Erythroblast (primary cell): Measurements from ENCODE around the gene MB21D2.

Experiments
- GATA1 ChIP-seq: IDR thresholded peaks from 2 replicates; pipeline ENCODE4 v1.6.1; 2011; ENCODE audit warnings: low read depth, mild to moderate bottlenecking, control low read depth, low read length, moderate library complexity
- POLR2A ChIP-seq: IDR thresholded peaks from 2 replicates; pipeline ENCODE4 v1.6.1; 2011; ENCODE audit warnings: mild to moderate bottlenecking, low read length

DNA sequence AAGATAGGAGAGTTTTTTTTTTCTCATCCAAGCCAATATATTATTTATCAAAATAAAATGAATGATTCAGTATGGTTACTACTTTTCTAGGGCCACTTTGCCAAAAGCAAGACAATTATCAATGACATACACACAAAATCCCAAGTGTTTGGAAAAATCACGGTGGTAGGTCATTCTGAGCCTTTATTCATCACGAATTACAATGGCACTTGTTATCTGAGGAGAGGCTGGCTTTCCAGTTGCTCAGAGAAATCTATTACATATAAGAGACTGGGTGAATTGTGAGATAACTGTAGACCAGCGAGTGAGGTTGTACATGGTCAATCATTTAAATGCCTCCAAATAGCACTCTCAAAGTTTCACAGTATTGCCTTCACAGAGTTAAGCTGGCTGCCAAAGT, 169.9 kb downstream of the MB21D2 start:
- no peak for TF ChIP-seq POLR2A
- TF ChIP-seq GATA1: no peak
